HepG2 (cell line): Measurements from ENCODE around the gene CES2. TPM values are rescaled to one million over a fixed set of nuclear protein-coding genes. Genes with fewer than 3 reads are reported as not detected.

Source experiments
- ATF3 ChIP-seq: sonication (generic); formaldehyde crosslinking; IDR thresholded peaks from 2 replicates; pipeline ENCODE4 v1.4.0; 2020; ENCODE audit warnings: missing genetic modification reagents
- CENPT ChIP-seq: sonication (generic); formaldehyde crosslinking; IDR thresholded peaks from 2 replicates; pipeline ENCODE4 v1.8.0; 2022; ENCODE audit warnings: low read depth, mild to moderate bottlenecking, moderate library complexity, missing genetic modification reagents
- ELF3 ChIP-seq: IDR thresholded peaks from 2 replicates; pipeline ENCODE4 v1.6.1; 2016; ENCODE audit warnings: missing genetic modification reagents, missing compliant biosample characterization
- MXD1 ChIP-seq: sonication (generic); formaldehyde crosslinking; IDR thresholded peaks from 2 replicates; pipeline ENCODE4 v1.4.0; 2020; ENCODE audit warnings: mild to moderate bottlenecking, missing genetic modification reagents
- SOX5 ChIP-seq: IDR thresholded peaks from 2 replicates; pipeline ENCODE4 v1.6.1; 2016; ENCODE audit warnings: borderline replicate concordance
- TBX2 ChIP-seq: sonication (generic); formaldehyde crosslinking; IDR thresholded peaks from 2 replicates; pipeline ENCODE4 v1.5.0; 2020; ENCODE audit warnings: missing genetic modification reagents, mild to moderate bottlenecking, borderline replicate concordance
- TGIF2 ChIP-seq: IDR thresholded peaks from 2 replicates; pipeline ENCODE4 v1.6.1; 2016; ENCODE audit warnings: control low read depth, missing compliant biosample characterization
- ZBTB26 ChIP-seq: IDR thresholded peaks from 2 replicates; pipeline ENCODE4 v1.6.1; 2016; ENCODE audit warnings: missing compliant biosample characterization, missing genetic modification reagents, borderline replicate concordance
- ZBTB40 ChIP-seq, 2 experiments: fragments of 450-650 bp in 1 of 2; sonication (generic) in 1 of 2; formaldehyde crosslinking in 1 of 2; IDR thresholded peaks; 2 replicates each; pipeline versions ENCODE4 v1.6.1 to v1.8.0; 2016 to 2022; ENCODE audit warnings: antibody characterized with exemption in 1 of 2, mild to moderate bottlenecking in 1 of 2, missing genetic modification reagents in 1 of 2
- ZFP90 ChIP-seq: sonication (generic); formaldehyde crosslinking; IDR thresholded peaks from 2 replicates; pipeline ENCODE4 v1.8.0; 2022; ENCODE audit warnings: missing genetic modification reagents, mild to moderate bottlenecking, inconsistent platforms, borderline replicate concordance
- ZMYM3 ChIP-seq: sonication (generic); formaldehyde crosslinking; IDR thresholded peaks from 2 replicates; pipeline ENCODE4 v1.5.1; 2020; ENCODE audit warnings: mild to moderate bottlenecking, missing genetic modification reagents
- ZNF333 ChIP-seq: sonication (generic); formaldehyde crosslinking; IDR thresholded peaks from 2 replicates; pipeline ENCODE4 v1.4.0; 2020; ENCODE audit warnings: mild to moderate bottlenecking, missing genetic modification reagents, borderline replicate concordance
- ZNF441 ChIP-seq: sonication (generic); formaldehyde crosslinking; IDR thresholded peaks from 2 replicates; pipeline ENCODE4 v1.7.0; 2021; ENCODE audit warnings: missing genetic modification reagents, borderline replicate concordance
- ZNF569 ChIP-seq: sonication (generic); formaldehyde crosslinking; IDR thresholded peaks from 2 replicates; pipeline ENCODE4 v1.5.0; 2020; ENCODE audit warnings: mild to moderate bottlenecking, missing genetic modification reagents, moderate library complexity, borderline replicate concordance
- ZNF737 ChIP-seq: sonication (generic); formaldehyde crosslinking; IDR thresholded peaks from 2 replicates; pipeline ENCODE4 v1.5.0; 2020; ENCODE audit warnings: missing genetic modification reagents, mild to moderate bottlenecking, borderline replicate concordance
- ZNF883 ChIP-seq: sonication (generic); formaldehyde crosslinking; IDR thresholded peaks from 2 replicates; pipeline ENCODE4 v1.5.1; 2020; ENCODE audit warnings: mild to moderate bottlenecking, missing genetic modification reagents; ENCODE audit errors: not compliant biosample characterization
- polyA plus RNA-seq, 8 experiments: library from polyadenylated mRNA; depleted of rRNA in 3 of 8; stranded (reverse) in 7 of 8; unstranded in 1 of 8; fragments of >200 nt; fragmentation: Illumina TruSeq in 4 of 8; extraction: Trizol in 4 of 8; gene quantifications; 2 replicates each; pipeline versions ENCODE4 v1.2.1 to v1.2.3, GENCODE V29; 2011 to 2016; ENCODE audit warnings: low read depth in 4 of 8, missing spikeins in 1 of 8, mixed read lengths in 1 of 8; ENCODE audit not compliant: insufficient read depth in 1 of 8
- total RNA-seq, 5 experiments: library from RNA; depleted of rRNA; stranded (reverse); fragments of >200 nt; fragmentation: Illumina TruSeq; extraction: Trizol; gene quantifications; 2 replicates each; pipeline ENCODE4 v1.2.3, GENCODE V29; 2016; ENCODE audit warnings: low read depth in 1 of 5

The CES2 gene
- total and polyA plus RNA-seq, 2 of the 13 experiments (the other 11 are each of a cell fraction or from before 2014, with no cell fraction given) = 50.6 to 63.8 TPM

DNA sequence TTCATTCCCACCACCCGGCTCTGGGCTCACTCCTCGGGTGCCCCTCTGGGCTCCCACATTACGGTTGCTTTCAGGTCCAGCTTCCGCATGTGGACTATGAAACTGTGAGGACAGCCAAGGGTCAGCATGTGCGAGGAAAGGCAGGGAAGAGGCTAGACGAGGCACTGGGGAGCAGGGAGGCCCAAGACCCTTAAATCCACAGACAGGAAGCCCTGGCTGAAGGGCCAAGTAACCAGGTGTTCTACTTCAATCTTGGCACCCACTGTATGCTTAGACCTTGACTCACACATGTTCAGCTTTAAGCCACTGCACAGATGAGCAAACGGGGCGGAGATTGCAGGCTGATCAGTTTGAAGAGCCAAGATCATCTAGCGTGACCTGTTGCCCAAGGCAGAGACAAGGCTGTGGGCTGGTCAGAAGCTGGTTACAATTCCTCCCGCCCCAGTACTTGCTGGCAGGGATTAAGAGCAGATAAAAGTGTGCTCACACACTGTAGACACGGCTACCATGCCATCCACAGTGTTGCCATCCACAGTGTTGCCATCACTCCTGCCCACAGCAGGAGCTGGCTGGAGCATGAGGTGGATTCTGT, 53.0 kb downstream of the CES2 start, which contains the start of gene CES4A (continued):
- no peak for TF ChIP-seq ZBTB40 (IDR thresholded peaks at IDR 0.05)
- peak; percentile 31; the same call in 1 of the 2 replicates for TF ChIP-seq ZBTB40 (CRISPR knock-in tag; IDR thresholded peaks at IDR 0.05)
- TF ChIP-seq TGIF2 (CRISPR knock-in tag) = 0 out of 2 replicates have a peak, but pooled peaks have one; percentile 24
- no peak for TF ChIP-seq ATF3 (CRISPR knock-in tag)
- 0 out of 2 replicates have a peak, but pooled peaks have one; percentile 59 for TF ChIP-seq ZNF333 (CRISPR knock-in tag)
- peak; percentile 36 for TF ChIP-seq TBX2
- peak; percentile 22; the same call in 1 of the 2 replicates for TF ChIP-seq ELF3
- peak; percentile 52 for TF ChIP-seq ZNF883 (CRISPR knock-in tag)
- 0 out of 2 replicates have a peak, but pooled peaks have one; percentile 60 for TF ChIP-seq MXD1 (CRISPR knock-in tag)
- 0 out of 2 replicates have a peak, but pooled peaks have one; percentile 22 for TF ChIP-seq ZNF569 (CRISPR knock-in tag)
- TF ChIP-seq SOX5 (CRISPR knock-in tag) = 0 out of 2 replicates have a peak, but pooled peaks have one; percentile 10
- no peak for TF ChIP-seq ZBTB26 (CRISPR knock-in tag)
- TF ChIP-seq ZFP90 (CRISPR knock-in tag) = 0 out of 2 replicates have a peak, but pooled peaks have one; percentile 57
- TF ChIP-seq CENPT (CRISPR knock-in tag) = 0 out of 2 replicates have a peak, but pooled peaks have one; percentile 9
- TF ChIP-seq ZNF737 (CRISPR knock-in tag) = peak; percentile 53; the same call in 1 of the 2 replicates
- TF ChIP-seq ZMYM3 (CRISPR knock-in tag) = peak; percentile 51
- 0 out of 2 replicates have a peak, but pooled peaks have one; percentile 17 for TF ChIP-seq ZNF441
